Mucosa of stomach (tissue), 1 donor: Measurements from ENCODE around the gene HEPHL1.
"Not testable (repeated sequence)": the region's sequence is repeated elsewhere in the genome, so short reads cannot be mapped to it uniquely, and the experiment has no call there.

Source experiments
- H3K27me3 ChIP-seq: one replicate; pipeline ENCODE4 v1.7.0; 2013; ENCODE audit warnings: mild to moderate bottlenecking, low read length; ENCODE audit not compliant: control insufficient read depth, insufficient read depth
- H3K36me3 ChIP-seq: one replicate; pipeline ENCODE4 v1.7.0; 2013; ENCODE audit warnings: low read length; ENCODE audit not compliant: control insufficient read depth, insufficient read depth
- H3K4me1 ChIP-seq: one replicate; pipeline ENCODE4 v1.7.0; 2013; ENCODE audit warnings: mild to moderate bottlenecking, low read length; ENCODE audit not compliant: control insufficient read depth, insufficient read depth
- H3K4me3 ChIP-seq: one replicate; pipeline ENCODE4 v1.7.0; 2013; ENCODE audit warnings: low read length
- H3K9ac ChIP-seq: one replicate; pipeline ENCODE4 v1.7.0; 2013; ENCODE audit warnings: mild to moderate bottlenecking, low read length, moderate library complexity
- H3K9me3 ChIP-seq: one replicate; pipeline ENCODE4 v1.7.0; 2013; ENCODE audit warnings: mild to moderate bottlenecking, low read length, moderate library complexity; ENCODE audit not compliant: control insufficient read depth
- donor health status: Pancreatic carcinoma.

The HEPHL1 gene

DNA sequence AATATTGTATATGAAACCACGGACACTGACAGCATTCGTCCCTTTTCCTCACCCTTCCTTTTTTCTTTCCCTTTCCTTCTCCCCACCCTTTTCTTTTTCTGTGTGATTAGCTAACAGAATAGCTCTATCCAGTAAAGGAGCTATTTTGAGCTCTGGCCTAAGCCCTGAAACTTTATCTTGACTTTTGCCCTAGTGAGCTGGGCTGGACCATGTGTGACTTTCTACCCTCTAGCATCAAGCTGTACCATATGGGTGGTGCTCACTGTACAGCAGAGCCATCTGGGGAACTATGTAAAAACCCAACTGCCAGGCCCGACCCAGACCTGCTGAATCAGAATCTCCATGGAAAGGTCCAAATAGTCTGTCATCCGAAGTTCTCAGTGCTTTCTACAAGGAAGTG, 85.6 kb downstream of the HEPHL1 start:
- no peak overlapping the region for H3K4me3 ChIP-seq
- no peaks in the 10 kb centered on the region for H3K4me1 ChIP-seq
- H3K36me3 ChIP-seq: no peaks in the 10 kb centered on the region

DNA sequence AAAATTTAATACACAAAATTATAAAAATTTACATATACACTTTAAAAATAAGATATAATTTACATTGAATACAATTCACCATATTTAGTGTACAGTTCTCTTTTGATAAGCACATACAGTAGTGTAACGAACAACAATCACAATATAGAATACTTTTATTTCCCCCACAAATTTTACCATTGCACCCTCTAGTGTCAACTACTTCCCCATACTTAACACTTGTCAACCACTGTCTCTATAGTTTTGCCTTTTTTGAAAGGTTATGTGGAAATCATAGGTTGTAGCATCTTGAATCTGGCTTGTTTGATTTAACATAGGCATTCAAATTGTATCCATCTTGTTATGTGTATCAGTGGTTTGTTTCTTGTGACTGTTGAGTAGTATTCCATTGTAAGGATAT, 86.2 kb downstream of the HEPHL1 start:
- Histone ChIP-seq H3K9me3 (no peaks in the 10 kb centered on the region), H3K4me3 (no peak overlapping the region), H3K9ac (no peak overlapping the region), H3K27me3 (no peaks in the 10 kb centered on the region), H3K36me3 (no peaks in the 10 kb centered on the region), H3K4me1 (no peaks in the 10 kb centered on the region)

More for the DNA sequence above, 85.6 kb downstream of the HEPHL1 start:
- Histone ChIP-seq H3K9me3 (no peaks in the 10 kb centered on the region), H3K27me3 (no peaks in the 10 kb centered on the region), H3K9ac (no peak overlapping the region)

DNA sequence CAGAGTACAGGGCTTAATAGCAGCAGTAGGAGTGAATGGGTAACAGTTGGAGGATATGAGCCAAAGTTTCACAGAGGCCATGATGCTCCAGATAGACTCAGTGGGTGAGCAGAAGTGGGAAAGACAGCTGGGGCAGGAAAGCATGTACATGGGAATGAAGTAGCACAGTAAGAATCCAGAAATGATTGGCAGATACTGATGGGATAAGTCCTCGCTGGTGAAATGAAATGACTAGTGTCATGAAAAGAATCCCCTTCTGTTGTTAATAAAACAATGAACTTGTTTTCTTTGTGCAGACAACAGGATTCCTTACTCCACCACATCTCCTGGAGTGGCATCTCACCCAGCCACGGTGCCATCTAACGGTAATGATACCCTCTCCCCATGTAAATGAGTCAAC, 90.1 kb downstream of the HEPHL1 start:
- Histone ChIP-seq H3K9ac (no peak overlapping the region), H3K36me3 (no peaks in the 10 kb centered on the region), H3K27me3 (no peaks in the 10 kb centered on the region), H3K4me3 (no peak overlapping the region), H3K9me3 (no peaks in the 10 kb centered on the region), H3K4me1 (peaks cover 4% of the 10 kb centered on the region)

DNA sequence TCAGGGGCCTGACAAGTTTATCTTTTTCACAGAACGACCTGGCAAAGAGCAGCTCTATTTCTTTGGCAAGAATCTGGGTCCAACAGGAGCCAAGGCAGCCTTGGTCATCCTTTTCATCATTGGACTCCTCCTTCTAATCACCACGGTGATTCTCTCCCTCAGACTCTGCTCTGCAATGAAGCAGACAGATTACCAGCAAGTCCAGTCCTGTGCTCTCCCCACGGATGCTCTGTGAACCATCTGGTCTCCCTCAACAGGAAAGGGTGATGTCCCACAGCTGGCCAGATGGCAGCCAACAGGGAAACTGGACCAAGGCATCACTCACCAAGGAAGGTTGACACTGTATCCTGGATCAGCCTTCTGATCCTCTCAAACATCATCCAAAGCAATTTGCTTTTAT, 90.5 kb downstream of the HEPHL1 start:
- Histone ChIP-seq H3K27me3 (no peaks in the 10 kb centered on the region), H3K4me3 (no peak overlapping the region), H3K36me3 (no peaks in the 10 kb centered on the region)

DNA sequence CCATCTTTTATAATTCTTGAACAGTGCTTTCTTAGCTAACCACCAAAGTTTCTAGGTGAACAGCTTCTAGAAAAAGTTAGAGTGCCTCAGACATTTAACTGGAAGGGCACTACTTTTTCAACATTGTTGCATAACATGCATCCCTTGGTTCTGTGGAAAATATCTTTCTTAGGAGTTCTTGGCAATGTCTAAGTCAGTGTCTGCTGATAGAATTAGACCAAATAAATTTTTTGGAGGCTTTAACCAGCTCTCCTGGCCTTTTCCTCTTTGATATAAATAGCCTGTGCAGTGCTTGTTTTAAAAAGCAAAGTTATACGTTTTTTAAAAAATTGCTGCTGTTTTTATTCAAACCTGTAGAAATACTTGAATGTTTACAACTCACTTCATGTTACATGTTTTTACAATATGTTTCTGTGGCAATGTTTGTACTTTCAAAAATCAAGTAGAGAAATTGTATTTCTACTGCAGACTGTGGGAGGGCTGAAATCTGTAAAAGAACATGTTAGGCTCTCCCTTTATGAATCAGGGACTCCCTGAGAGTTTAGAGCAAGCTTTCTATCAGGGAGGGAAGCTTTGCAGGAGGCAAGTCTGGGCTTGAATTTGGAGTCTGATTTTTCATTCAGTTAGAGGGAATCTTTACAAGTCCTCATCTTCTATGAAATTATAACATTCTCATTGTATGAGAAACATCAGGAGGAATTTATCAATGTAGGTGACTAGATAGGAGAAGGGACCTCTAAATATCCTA, 91.2 kb downstream of the HEPHL1 start:
- no peaks in the 10 kb centered on the region for H3K27me3 ChIP-seq
- H3K4me1 ChIP-seq: peaks cover 7% of the 10 kb centered on the region
- no peak overlapping the region for H3K9ac ChIP-seq
- no peaks in the 10 kb centered on the region for H3K36me3 ChIP-seq
- H3K4me3 ChIP-seq: no peak overlapping the region
- no peaks in the 10 kb centered on the region for H3K9me3 ChIP-seq

More for the DNA sequence above, 90.5 kb downstream of the HEPHL1 start:
- no peak overlapping the region for H3K9ac ChIP-seq
- H3K9me3 ChIP-seq: no peaks in the 10 kb centered on the region
- peaks cover 7% of the 10 kb centered on the region for H3K4me1 ChIP-seq

DNA sequence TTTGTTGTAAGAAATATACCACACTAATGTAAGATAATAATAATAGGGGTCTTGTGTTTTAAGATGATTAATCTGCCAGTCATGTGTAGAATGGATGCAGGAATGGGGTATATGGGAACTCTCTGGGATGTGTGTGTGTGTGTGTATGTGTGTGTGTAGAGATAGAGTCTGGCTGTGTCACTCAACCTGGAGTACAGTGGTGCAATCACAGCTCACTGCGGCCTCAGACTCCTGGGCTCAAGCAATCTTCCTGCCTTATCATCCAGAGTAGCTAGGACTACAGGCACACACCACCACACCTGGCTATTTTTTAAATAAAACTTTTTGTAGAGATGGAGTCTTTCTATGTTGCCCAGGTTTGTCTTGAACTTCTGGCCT, 96.0 kb downstream of the HEPHL1 start:
- Histone ChIP-seq H3K4me1 (peaks cover 7% of the 10 kb centered on the region), H3K9ac (no peak overlapping the region), H3K9me3 (no peaks in the 10 kb centered on the region), H3K27me3 (no peaks in the 10 kb centered on the region), H3K36me3 (no peaks in the 10 kb centered on the region), H3K4me3 (no peak overlapping the region)

DNA sequence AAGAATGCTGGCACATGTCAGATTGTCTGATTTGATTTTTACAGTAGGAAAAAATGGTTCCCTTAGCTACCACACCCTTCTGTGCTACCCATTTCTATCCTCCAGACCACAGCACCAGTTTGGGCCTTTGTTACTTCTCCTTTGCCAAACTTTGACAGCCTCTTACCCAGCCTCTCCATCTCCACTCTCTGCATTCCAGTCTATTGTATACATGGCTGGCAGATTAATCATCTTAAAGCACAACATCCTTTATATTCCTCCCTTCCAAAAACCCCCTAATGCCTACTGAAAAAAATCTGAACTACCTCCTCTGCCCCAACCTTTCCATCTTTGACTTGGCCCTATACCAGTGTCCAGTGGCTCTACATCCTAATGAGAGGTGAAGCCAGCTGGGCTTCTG, 96.7 kb downstream of the HEPHL1 start:
- Histone ChIP-seq H3K9ac (no peak overlapping the region), H3K27me3 (no peaks in the 10 kb centered on the region), H3K4me1 (peaks cover 7% of the 10 kb centered on the region), H3K9me3 (no peaks in the 10 kb centered on the region), H3K36me3 (no peaks in the 10 kb centered on the region), H3K4me3 (no peak overlapping the region)

DNA sequence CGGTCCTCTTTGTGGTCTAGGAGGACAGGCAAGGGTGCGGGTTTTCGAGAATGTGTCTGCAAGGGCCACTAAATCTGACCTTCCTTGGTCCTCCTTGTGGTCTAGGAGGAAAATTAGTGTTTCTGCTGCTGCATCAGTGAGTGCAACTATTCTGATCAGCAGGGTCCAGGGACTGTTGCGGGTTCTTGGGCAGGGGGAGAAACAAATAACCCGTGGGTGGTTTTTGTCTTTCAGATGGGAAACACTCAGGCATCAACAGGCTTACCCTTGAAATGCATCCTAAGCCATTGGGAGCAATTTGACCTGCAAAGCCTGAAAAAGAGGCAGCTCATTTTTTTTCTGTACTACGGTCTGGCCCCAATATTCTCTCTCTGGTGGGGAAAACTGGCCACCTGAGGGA, 98.5 kb downstream of the HEPHL1 start:
- not testable (repeated sequence) for H3K9me3 ChIP-seq, H3K4me1 ChIP-seq, H3K9ac ChIP-seq, H3K4me3 ChIP-seq, H3K36me3 ChIP-seq, H3K27me3 ChIP-seq

DNA sequence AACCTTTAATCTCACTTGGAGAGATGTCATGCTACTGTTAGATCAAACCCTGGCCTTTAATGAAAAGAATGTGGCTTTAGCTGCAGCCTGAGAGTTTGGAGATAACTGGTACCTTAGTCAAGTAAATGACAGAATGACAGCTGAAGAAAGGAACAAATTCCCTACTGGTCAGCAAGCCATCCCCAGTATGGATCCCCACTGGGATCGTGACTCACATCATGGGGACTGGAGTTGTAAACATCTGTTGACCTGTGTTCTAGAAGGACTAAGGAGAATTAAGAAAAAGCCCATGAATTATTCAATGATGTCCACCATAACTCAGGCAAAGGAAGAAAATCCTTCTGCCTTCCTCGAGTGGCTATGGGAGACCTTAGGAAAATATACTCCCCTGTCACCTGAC, 99.4 kb downstream of the HEPHL1 start:
- H3K4me1 ChIP-seq, H3K4me3 ChIP-seq, H3K27me3 ChIP-seq, H3K9me3 ChIP-seq, H3K9ac ChIP-seq, H3K36me3 ChIP-seq: not testable (repeated sequence)

DNA sequence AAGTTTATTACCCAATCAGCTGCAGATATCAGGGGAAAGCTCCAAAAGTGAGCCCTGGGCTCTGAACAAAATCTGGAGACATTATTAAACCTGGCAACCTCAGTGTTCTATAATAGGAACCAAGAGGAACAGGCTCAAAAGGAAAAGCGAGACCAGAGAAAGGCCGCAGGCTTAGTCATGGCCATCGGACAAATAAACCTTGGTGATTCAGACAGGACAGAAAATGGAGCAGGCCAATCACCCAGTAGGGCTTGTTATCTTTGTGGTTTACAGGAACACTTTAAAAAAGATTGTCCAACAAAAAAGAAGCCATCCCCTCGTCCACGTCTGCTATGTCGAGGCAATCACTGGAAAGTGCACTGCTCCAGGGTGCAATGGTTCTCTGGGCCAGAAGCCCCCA, 99.8 kb downstream of the HEPHL1 start:
- Histone ChIP-seq H3K4me1 (peaks cover 7% of the 10 kb centered on the region), H3K9ac (no peak overlapping the region), H3K27me3 (no peaks in the 10 kb centered on the region), H3K4me3 (no peak overlapping the region), H3K36me3 (no peaks in the 10 kb centered on the region), H3K9me3 (no peaks in the 10 kb centered on the region)

DNA sequence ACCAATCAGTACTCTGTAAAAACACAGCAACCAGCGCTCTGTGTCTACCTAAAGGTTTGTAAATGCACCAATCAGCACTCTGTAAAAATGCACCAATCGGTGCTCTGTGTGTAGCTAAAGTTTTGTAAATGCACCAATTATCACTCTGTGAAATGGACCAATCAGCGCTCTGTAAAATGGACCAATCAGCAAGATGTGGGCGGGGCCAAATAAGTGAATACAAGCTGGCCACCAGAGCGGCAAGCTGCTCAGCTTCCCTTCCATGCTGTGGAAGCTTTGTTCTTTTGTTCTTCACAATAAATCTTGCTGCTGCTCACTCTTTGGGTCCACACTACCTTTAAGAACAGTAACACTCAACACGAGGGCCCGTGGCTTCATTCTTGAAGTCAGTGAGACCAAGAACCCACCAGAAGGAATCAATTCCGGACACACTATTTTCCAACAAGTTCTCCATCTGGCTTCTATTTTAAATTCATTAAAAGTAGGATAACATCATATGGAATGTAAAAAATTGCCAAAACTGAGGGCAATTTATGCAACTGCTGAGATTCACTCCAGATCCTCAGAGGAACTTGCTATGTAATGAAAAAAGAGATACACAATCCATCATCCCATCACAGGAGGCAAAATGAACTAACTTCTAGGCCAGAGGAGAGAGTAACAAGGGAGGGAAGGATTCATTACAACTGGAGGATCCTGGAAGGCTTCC, 104.4 kb downstream of the HEPHL1 start:
- Histone ChIP-seq H3K36me3 (no peaks in the 10 kb centered on the region), H3K9me3 (no peaks in the 10 kb centered on the region), H3K27me3 (no peaks in the 10 kb centered on the region), H3K4me1 (peaks cover 11% of the 10 kb centered on the region), H3K9ac (no peak overlapping the region), H3K4me3 (no peak overlapping the region)

DNA sequence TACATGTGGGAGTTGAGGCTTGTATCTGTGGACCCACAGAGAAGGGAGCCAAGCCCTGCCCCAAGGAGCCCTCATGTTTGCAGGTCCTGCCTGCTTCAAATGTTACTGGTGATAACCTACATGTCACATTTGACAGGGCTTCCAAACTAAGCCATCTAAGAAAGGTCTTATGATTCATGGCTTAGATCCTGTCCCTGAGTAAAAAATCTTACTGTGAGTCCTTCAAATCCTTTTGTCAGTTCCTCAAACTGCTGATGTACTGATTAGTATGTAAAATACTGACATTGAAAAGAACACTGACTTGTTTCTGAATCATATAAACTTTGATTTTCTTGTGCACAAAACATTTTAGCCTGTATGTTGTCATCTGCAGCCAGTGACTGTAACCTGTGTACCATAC, 106.5 kb downstream of the HEPHL1 start:
- Histone ChIP-seq H3K4me3 (no peak overlapping the region), H3K9ac (peak overlapping the region; percentile 81), H3K27me3 (no peaks in the 10 kb centered on the region), H3K4me1 (peaks cover 23% of the 10 kb centered on the region), H3K9me3 (no peaks in the 10 kb centered on the region), H3K36me3 (no peaks in the 10 kb centered on the region)
